ENCODE measurements around the gene ZNF443.
A peak's percentile ranks its signal among the peaks of the same experiment; 100 is the strongest.
"Not testable (repeated sequence)": the region's sequence is repeated elsewhere in the genome, so short reads cannot be mapped to it uniquely, and the experiment has no call there.

Gene ZNF443

GRCh38 chr19:12417273-12417672, 23.5 kb downstream of the ZNF443 start:
- not testable (repeated sequence) for DNase-seq (ENCODE audit: low read depth in 2 of 2)

GRCh38 chr19:12411893-12412292, 28.9 kb downstream of the ZNF443 start:
- DNase-seq (ENCODE audit: low read depth in 2 of 2) = no peak

GRCh38 chr19:12400633-12401502, 40.0 kb downstream of the ZNF443 start, which contains the start of gene ZNF799:
Gene ZNF799, minus strand, starts transcription at chr19:12401271. Its CDS starts 201 bp downstream, at chr19:12401070.
- DNase-seq (ENCODE audit: low read depth in 2 of 2) = peak; percentile 79 to 82

GRCh38 chr19:12399901-12400632, 40.8 kb downstream of the ZNF443 start:
- DNase-seq (ENCODE audit: low read depth in 2 of 2) = peak; percentile 33 to 56

- not testable (repeated sequence) for DNase-seq (ENCODE audit: low read depth in 2 of 2)
These were observed 49.7 kb downstream of the ZNF443 start for GRCh38 chr19:12391148-12391547.

- DNase-seq (ENCODE audit: low read depth in 2 of 2) = not testable (repeated sequence)
These were observed 54.5 kb downstream of the ZNF443 start for GRCh38 chr19:12386365-12386764.

GRCh38 chr19:12380444-12380737, 60.4 kb downstream of the ZNF443 start:
- no peak for DNase-seq (ENCODE audit: low read depth in 2 of 2)

- DNase-seq (ENCODE audit: low read depth in 2 of 2) = no peak
These were observed 60.9 kb downstream of the ZNF443 start for GRCh38 chr19:12379732-12380443.
